GM12878 (cell line): ENCODE results near the gene RBPMS2.

Experiments used
- EGR1 ChIP-seq, 2 experiments: IDR thresholded peaks; 1 replicate in 1 of 2; 2 replicates in 1 of 2; pipeline ENCODE4 v1.6.1; 2011 to 2012; ENCODE audit warnings: low read depth in 2 of 2, low read length in 2 of 2, borderline replicate concordance in 1 of 2, mild to moderate bottlenecking in 1 of 2, moderate library complexity in 1 of 2
- MLLT1 ChIP-seq: fragments of 450-650 bp; IDR thresholded peaks from 2 replicates; pipeline ENCODE4 v1.6.1; 2016; ENCODE audit warnings: mild to moderate bottlenecking
- RCOR1 ChIP-seq: conservative IDR thresholded peaks from 2 replicates; pipeline ENCODE4 v1.6.1; 2012; ENCODE audit warnings: low read depth, low read length, improper control_type of control experiment
- ZBTB4 ChIP-seq: fragments of 450-650 bp; formaldehyde crosslinking; IDR thresholded peaks from 2 replicates; pipeline ENCODE4 v1.4.0; 2022; ENCODE audit warnings: mild to moderate bottlenecking, moderate library complexity
- TF ChIP-seq, protein P1 (sequence below), 3 experiments: IDR thresholded peaks in 2 of 3; conservative IDR thresholded peaks in 1 of 3; 2 replicates each; pipeline ENCODE4 v1.5.1; 2011; ENCODE audit warnings: low read depth in 3 of 3, low read length in 3 of 3, mild to moderate bottlenecking in 3 of 3, control low read depth in 2 of 3, moderate library complexity in 2 of 3, inconsistent platforms in 1 of 3, mixed read lengths in 1 of 3; ENCODE audit not compliant: control insufficient read depth in 2 of 3, insufficient read depth in 1 of 3; ENCODE audit errors: extremely low read depth in 1 of 3

DNA sequence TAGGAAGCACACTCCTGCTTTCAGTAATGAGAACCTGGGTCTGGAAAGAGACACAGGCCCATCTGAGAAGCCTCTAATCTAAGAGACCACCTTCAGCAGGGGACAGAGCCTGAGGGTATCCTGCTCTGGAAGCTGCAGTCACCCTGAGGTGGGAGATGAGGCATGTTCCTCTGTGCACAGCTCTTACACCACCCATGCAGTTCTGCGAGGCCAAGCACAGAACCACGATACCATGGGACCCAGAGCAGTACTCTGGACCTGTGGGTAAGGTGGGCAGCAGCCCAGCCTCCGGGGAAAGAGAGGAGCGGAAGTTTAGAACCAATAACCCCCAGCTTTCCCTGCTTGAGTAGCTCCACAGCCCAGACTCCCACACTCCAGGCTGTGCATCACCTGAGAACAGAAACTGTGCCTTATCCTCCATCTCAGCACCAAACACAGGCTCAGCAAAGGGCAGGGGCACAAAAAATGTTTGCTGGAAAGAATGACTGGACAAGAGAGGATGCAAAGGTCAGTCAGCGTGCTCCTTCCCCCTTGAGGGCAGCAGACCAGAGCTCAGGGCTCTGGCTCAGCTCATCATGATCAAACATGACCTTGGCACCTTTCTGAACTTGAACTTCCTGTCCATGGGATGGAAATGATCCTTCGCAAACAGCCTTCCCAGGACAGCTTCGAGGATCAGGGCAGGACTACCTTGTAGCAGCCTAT is 43.1 kb downstream of the RBPMS2 start:
- TF ChIP-seq, protein P1, sequence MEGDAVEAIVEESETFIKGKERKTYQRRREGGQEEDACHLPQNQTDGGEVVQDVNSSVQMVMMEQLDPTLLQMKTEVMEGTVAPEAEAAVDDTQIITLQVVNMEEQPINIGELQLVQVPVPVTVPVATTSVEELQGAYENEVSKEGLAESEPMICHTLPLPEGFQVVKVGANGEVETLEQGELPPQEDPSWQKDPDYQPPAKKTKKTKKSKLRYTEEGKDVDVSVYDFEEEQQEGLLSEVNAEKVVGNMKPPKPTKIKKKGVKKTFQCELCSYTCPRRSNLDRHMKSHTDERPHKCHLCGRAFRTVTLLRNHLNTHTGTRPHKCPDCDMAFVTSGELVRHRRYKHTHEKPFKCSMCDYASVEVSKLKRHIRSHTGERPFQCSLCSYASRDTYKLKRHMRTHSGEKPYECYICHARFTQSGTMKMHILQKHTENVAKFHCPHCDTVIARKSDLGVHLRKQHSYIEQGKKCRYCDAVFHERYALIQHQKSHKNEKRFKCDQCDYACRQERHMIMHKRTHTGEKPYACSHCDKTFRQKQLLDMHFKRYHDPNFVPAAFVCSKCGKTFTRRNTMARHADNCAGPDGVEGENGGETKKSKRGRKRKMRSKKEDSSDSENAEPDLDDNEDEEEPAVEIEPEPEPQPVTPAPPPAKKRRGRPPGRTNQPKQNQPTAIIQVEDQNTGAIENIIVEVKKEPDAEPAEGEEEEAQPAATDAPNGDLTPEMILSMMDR (IDR thresholded peaks at IDR 0.05 in 2 of 3, conservative IDR thresholded peaks at IDR 0.05 in 1 of 3; ENCODE audit: control insufficient read depth in 2 of 3, extremely low read depth in 1 of 3, insufficient read depth in 1 of 3, low read depth in 3 of 3, low read length in 3 of 3) = no peak
- no peak for TF ChIP-seq MLLT1
- TF ChIP-seq ZBTB4 (CRISPR knock-in tag) = no peak
- no peak for TF ChIP-seq EGR1 (IDR thresholded peaks at IDR 0.05; ENCODE audit: borderline replicate concordance in 1 of 2, low read depth in 2 of 2, low read length in 2 of 2)
- no peak for TF ChIP-seq RCOR1
